GM12878 (cell line): Measurements from ENCODE around the gene PVRIG. TPM values are rescaled to one million over a fixed set of nuclear protein-coding genes. Genes with fewer than 3 reads are reported as not detected.
"Not testable (repeated sequence)": the region's sequence is repeated elsewhere in the genome, so short reads cannot be mapped to it uniquely, and the experiment has no call there.

Experiments
- ATAC-seq: fragments of 200-7000 bp; cut with Tn5 transposase; 3 replicates; pipeline ENCODE4 v1.9.1; 2020; ENCODE audit warnings: mild to moderate bottlenecking, moderate library complexity
- BruUV-seq: library from RNA; stranded (reverse); fragments of 400-500 nt; replicated peaks from 2 replicates; lab custom pipeline; 2021; lab: Mats Ljungman, UMichigan
- CTCF ChIA-PET: fragments of 300-600 bp; sonication (Branson Sonifier 250); formaldehyde crosslinking; extraction: SDS; loops from one replicate; lab custom pipeline; 2021; ENCODE audit warnings: inconsistent platforms; lab: Yijun Ruan, JAX
- POLR2A ChIA-PET: fragments of 350-600 bp; formaldehyde crosslinking; extraction: SDS; loops from one replicate; lab custom pipeline; 2021; ENCODE audit warnings: inconsistent platforms; lab: Charles Lee
- RAD21 ChIA-PET: fragments of 300-600 bp; sonication (Branson Sonifier 250); formaldehyde crosslinking; loops from one replicate; lab custom pipeline; 2023; ENCODE audit warnings: antibody characterized with exemption; ENCODE audit not compliant: unreplicated experiment; lab: Charles Lee
- SMC1A ChIA-PET: fragments of 300-600 bp; sonication (Branson Sonifier 250); formaldehyde crosslinking; loops from one replicate; lab custom pipeline; 2023; ENCODE audit not compliant: unreplicated experiment, uncharacterized antibody; lab: Charles Lee
- DNase-seq: peaks from one replicate; pipeline ENCODE4 v3.0.0-alpha.2; 2011; ENCODE audit warnings: low read depth, low spot score
- FAIRE-seq: peaks from 3 replicates; lab custom pipeline; 2011; peaks lifted over from hg19 to GRCh38; lab: Jason Lieb, UNC
- H2AFZ ChIP-seq: 2 replicates; pipeline ENCODE4 v1.6.0; 2011; ENCODE audit warnings: low read depth, low read length, control low read depth; ENCODE audit not compliant: control insufficient read depth
- H3K27ac ChIP-seq: 2 replicates; pipeline ENCODE4 v1.5.1; 2011; ENCODE audit warnings: control low read depth; ENCODE audit not compliant: control insufficient read depth, insufficient read depth
- H3K27me3 ChIP-seq, 2 experiments: replicated peaks in 1 of 2; 2 replicates each; pipeline versions ENCODE4 v1.6.0 to v1.6.1; 2011; ENCODE audit warnings: low read length in 1 of 2; ENCODE audit not compliant: control insufficient read depth in 2 of 2, insufficient read depth in 2 of 2
- H3K36me3 ChIP-seq, 2 experiments: 2 replicates each; pipeline ENCODE4 v1.5.1; 2011; ENCODE audit warnings: low read length in 1 of 2; ENCODE audit not compliant: control insufficient read depth in 2 of 2, insufficient read depth in 2 of 2
- H3K4me1 ChIP-seq: 2 replicates; pipeline ENCODE4 v1.6.1; 2011; ENCODE audit warnings: mild to moderate bottlenecking, low read length, moderate library complexity, mixed read lengths; ENCODE audit not compliant: control insufficient read depth, insufficient read depth
- H3K4me2 ChIP-seq: 2 replicates; pipeline ENCODE4 v1.6.0; 2011; ENCODE audit warnings: control low read depth; ENCODE audit not compliant: control insufficient read depth, insufficient read depth
- H3K4me3 ChIP-seq: fragments of 200-600 bp; sonication (generic); 2 replicates; pipeline ENCODE4 v1.5.1; 2016
- H3K79me2 ChIP-seq: 2 replicates; pipeline ENCODE4 v1.6.0; 2011; ENCODE audit warnings: low read length; ENCODE audit not compliant: control insufficient read depth, insufficient read depth
- H3K9ac ChIP-seq: 2 replicates; pipeline ENCODE4 v1.8.0; 2011; ENCODE audit warnings: low read length, control low read depth, mixed read lengths; ENCODE audit not compliant: control insufficient read depth, insufficient read depth
- H3K9me3 ChIP-seq: replicated peaks from 3 replicates; pipeline ENCODE4 v1.5.1; 2011; ENCODE audit warnings: mild to moderate bottlenecking, low read length; ENCODE audit not compliant: control insufficient read depth, insufficient read depth
- H4K20me1 ChIP-seq: 2 replicates; pipeline ENCODE4 v1.6.0; 2011; ENCODE audit not compliant: control insufficient read depth, insufficient read depth
- BHLHE40 ChIP-seq, 2 experiments: fragments of 450-650 bp in 1 of 2; IDR thresholded peaks; 2 replicates each; pipeline ENCODE4 v1.6.1; 2011 to 2017; ENCODE audit warnings: low read depth in 2 of 2, borderline replicate concordance in 1 of 2, improper control_type of control experiment in 1 of 2, low read length in 1 of 2, mild to moderate bottlenecking in 1 of 2
- CBX5 ChIP-seq: sonication (generic); IDR thresholded peaks from 2 replicates; pipeline ENCODE4 v1.6.1; 2016; ENCODE audit warnings: low read depth, moderate library complexity, mild to moderate bottlenecking, inconsistent platforms
- WGBS: methylation state at CpG from one replicate; pipeline ENCODE4 v1.1.6; 2016; ENCODE audit warnings: low lambda C conversion rate; ENCODE audit not compliant: insufficient replicate concordance, insufficient coverage; ENCODE audit errors: missing lambda C conversion rate; 5-methylcytosine and 5-hydroxymethylcytosine counted together
- in situ Hi-C: fragments of 300-500 bp; cut with MboI; formaldehyde crosslinking; loops from 9 replicates; pipeline ENCODE4 v1.14.3; 2018; ENCODE audit warnings: mixed read lengths
- intact Hi-C: fragments of 100-400 bp; cut with micrococcal nuclease; formaldehyde crosslinking; loops from one replicate; pipeline ENCODE4 v1.14.2; 2022; ENCODE audit not compliant: unreplicated experiment
- polyA plus RNA-seq, 11 experiments: library from polyadenylated mRNA; depleted of rRNA in 4 of 11; unstranded in 6 of 11; stranded (reverse) in 5 of 11; fragments of >200 nt; fragmentation: Nextera tagmentation in 4 of 11; fragmentation: Illumina TruSeq in 1 of 11; extraction: Ambion mirVana in 4 of 11; extraction: Trizol in 1 of 11; gene quantifications; 1 replicate in 1 of 11; 2 replicates in 10 of 11; pipeline versions ENCODE4 v1.2.1 to v1.2.3, GENCODE V29; 2011 to 2016; ENCODE audit warnings: inconsistent platforms in 2 of 11, missing spikeins in 2 of 11, low read depth in 1 of 11
- total RNA-seq, 4 experiments: library from RNA; depleted of rRNA in 3 of 4; stranded (reverse); fragments of >200 nt in 3 of 4; fragmentation: Illumina TruSeq in 1 of 4; extraction: Trizol in 1 of 4; gene quantifications; 2 replicates each; pipeline versions ENCODE4 v1.2.1 to v1.2.3, GENCODE V29; 2013 to 2021

PVRIG gene
- total and polyA plus RNA-seq, 10 of the 15 experiments (the other 5 are each of a cell fraction or from before 2014, with no cell fraction given), result 1.3 to 44.0 (median 17.9) TPM

DNA sequence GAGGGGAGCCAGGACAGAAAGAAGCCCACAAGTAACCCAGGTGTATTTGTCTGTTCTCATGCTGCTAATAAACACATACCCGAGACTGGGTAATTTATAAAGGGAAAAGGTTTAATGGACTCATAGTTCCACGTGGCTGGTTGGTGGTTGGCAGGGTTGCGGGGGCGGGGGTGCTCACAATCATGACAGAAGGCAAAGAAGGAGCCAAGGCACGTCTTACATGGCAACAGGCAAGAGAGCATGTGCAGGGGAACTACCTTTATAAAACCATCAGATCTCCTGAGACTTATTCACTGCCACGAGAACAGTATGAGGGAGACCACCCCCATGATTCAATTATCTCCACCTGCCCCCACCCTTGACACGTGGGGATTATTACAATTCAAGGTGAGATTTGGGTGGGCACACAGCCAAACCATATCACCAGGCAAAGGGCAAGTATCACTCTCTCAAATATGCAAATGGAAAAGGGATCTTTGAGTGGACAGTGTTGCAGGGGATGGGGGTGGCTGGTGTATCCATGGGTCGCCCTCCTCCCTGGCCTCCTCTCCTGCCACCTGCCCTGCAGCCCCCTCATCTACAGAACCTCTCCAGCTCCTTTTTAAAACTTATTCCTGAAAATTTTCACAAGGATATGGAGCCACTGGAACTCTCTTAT, 15.0 kb downstream of the PVRIG start:
- H3K27ac ChIP-seq, FAIRE-seq, intact Hi-C loops, H3K4me2 ChIP-seq, H3K9ac ChIP-seq, H3K9me3 ChIP-seq, ATAC-seq, BruUV-seq, H3K36me3 ChIP-seq, CTCF ChIA-PET, H3K4me1 ChIP-seq, RAD21 ChIA-PET, H4K20me1 ChIP-seq, H3K4me3 ChIP-seq, H3K27me3 ChIP-seq, SMC1A ChIA-PET, in situ Hi-C loops, H2AFZ ChIP-seq, DNase-seq, H3K79me2 ChIP-seq: not testable (repeated sequence)
- TF ChIP-seq CBX5 (0 out of 2 replicates have a peak, but pooled peaks have one; percentile 58), BHLHE40 (IDR thresholded peaks at IDR 0.05; ENCODE audit: borderline replicate concordance in 1 of 2, low read depth in 2 of 2, low read length in 1 of 2) (peak in 1 of 2 experiments; percentile 57; a peak in 1 of 4 replicates)
- POLR2A ChIA-PET, result interaction anchor here (0.6 kb wide), 1 partner anchor 47 kb away, joined by 3 read pairs; no protein-coding TSS in a partner anchor
- 43% methylated on average over 8 of the region's 8 CpGs for WGBS

DNA sequence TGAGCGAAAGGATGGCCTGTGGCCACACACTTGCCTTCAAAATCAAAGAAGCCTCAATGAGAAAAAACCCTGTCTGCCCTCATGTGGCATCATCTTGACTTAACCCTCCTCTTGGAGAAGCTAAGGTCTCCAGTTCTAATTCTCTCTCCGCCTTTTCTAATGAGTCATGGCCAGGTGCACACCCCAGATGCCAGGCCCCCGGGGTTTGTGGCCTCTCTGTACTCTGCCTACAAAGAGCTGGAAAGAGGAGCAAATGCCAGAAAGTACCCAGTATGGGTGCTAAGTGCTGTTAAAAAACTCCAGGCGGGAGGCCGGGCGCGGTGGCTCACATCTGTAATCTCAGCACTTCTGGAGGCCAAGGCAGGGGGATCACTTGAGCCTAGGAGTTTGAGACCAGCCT, 20.2 kb downstream of the PVRIG start:
- CTCF ChIA-PET, H3K79me2 ChIP-seq, H3K4me2 ChIP-seq, H2AFZ ChIP-seq, H3K9ac ChIP-seq, BruUV-seq, H3K27me3 ChIP-seq, in situ Hi-C loops, H3K36me3 ChIP-seq, ATAC-seq, H3K4me3 ChIP-seq, RAD21 ChIA-PET, H4K20me1 ChIP-seq, intact Hi-C loops, POLR2A ChIA-PET, DNase-seq, H3K9me3 ChIP-seq, SMC1A ChIA-PET, FAIRE-seq, H3K27ac ChIP-seq: not testable (repeated sequence)
- peaks cover 12% of the 10 kb centered on the region for H3K4me1 ChIP-seq
- WGBS, result 96% methylated on average over 7 of the region's 7 CpGs
